ENCODE data around the gene IRF3. TPM values are rescaled to one million over a fixed set of nuclear protein-coding genes. Genes with fewer than 3 reads are reported as not detected.
"Not testable (repeated sequence)": the region's sequence is repeated elsewhere in the genome, so short reads cannot be mapped to it uniquely, and the experiment has no call there.

IRF3 gene
- total RNA-seq, 1 experiment from 2014 or later: 432 TPM

- no peak for DNase-seq (ENCODE audit: low spot score)
Measured at GRCh38 chr19:49624967-49625910, 40.4 kb downstream of the IRF3 start.

- not testable (repeated sequence) for DNase-seq (ENCODE audit: low spot score)
Measured at GRCh38 chr19:49617860-49618259, 47.8 kb downstream of the IRF3 start.

DNA sequence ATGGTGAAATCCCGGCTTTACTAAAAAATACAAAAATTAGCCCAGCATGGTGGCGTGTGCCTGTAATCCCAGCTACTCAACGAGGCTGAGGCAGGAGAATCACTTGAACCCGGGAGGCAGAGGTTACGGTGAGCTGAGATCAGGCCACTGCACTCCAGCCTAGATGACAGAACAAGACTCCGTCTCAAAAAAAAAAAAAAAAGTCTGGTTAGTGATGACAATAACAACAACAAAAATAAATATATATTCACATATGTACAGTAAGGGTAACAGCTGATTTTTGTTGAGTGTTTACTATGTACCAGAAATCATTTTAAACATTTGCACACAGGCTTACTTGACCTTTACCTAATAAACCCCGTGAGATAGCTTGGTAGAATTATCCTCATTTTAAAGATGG lies 48.7 kb downstream of the IRF3 start:
- DNase-seq (ENCODE audit: low spot score): no peak

GRCh38 chr19:49616532-49616931 lies 49.1 kb downstream of the IRF3 start:
- DNase-seq (ENCODE audit: low spot score): no peak

- DNase-seq (ENCODE audit: low spot score): no peak
Measured at GRCh38 chr19:49615861-49616260, 49.8 kb downstream of the IRF3 start.

DNA sequence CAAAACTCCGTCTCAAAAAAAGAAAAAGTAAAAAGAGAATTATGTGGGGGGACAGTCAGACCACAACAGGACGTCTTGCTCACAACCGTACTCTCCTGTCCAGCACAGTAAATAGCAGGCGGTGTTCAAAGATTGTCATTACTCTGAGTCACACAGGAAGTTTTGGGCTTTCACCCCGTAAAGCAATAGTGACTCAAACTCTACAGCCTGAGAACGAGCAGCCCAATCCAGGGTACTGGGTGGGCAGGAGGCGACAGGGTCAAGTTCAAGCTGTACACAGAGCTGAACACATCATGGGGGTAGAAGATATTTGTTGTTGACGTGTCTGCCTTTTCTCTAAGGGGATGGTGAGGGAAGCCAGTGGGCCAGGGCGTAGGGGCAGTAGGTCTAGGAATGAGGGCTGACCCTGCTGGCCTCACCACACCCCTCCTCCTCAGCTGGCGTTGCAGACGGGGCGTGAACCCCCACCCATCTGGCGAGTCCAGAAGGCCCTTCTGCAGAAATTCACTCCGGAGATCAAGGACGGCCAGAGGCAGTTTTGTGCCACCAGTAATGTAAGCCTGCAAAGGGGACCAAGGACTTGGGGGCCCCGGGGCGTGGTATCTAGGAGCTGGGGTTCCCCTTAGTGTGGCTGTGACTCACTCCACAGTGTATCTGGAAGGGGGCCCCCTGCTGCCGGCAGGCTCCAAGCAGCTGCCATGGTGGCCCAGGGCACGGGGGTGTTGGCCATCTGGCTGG lies 51.4 kb downstream of the IRF3 start:
- peak; percentile 50 for DNase-seq (ENCODE audit: low spot score)

DNA sequence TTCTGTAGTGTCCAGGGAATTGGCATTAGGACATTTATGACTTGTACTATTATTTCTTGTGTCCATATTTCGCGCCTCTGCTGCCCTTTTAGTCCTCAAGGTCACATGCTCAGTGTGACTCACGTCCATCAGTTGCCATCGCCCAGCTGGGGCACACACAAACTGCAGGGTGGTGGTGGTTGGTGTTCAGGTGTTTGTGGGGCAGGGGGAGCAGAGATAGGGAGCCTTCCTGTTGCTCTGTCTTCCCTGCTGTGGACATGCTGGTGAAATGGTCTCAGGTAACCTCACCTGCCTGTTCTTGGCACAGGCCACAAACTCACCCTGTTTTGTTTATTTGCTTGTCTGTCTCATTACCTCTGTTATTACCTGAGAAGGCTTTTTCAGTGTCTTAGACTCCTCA lies 52.3 kb downstream of the IRF3 start:
- DNase-seq (ENCODE audit: low spot score): peak; percentile 41

Small RNA genes within 50 kb of the gene (small RNA-seq; reads per million reads assigned to genes)
- not detected for gene MIR5088

Other genes with a start within 250 kb of the IRF3 start
- not detected in 2 replicates for gene PTH2, start 242.4 kb downstream of the IRF3 start, total RNA-seq (2014; rRNA removed; shearing (Covaris generic))
- gene GFY, start 240.5 kb downstream of the IRF3 start, total RNA-seq (2014; rRNA removed; shearing (Covaris generic)): not detected in 2 replicates
- 0.13 and 0.18 TPM in 2 replicates for gene SLC17A7, start 224.3 kb downstream of the IRF3 start, total RNA-seq (2014; rRNA removed; shearing (Covaris generic))
- 337 and 351 TPM in 2 replicates for gene PIH1D1, start 214.0 kb downstream of the IRF3 start, total RNA-seq (2014; rRNA removed; shearing (Covaris generic))
- 214 and 224 TPM in 2 replicates for gene ALDH16A1, start 212.6 kb downstream of the IRF3 start, total RNA-seq (2014; rRNA removed; shearing (Covaris generic))
- gene FLT3LG, start 191.6 kb downstream of the IRF3 start, total RNA-seq (2014; rRNA removed; shearing (Covaris generic)): 1.6 and 2.1 TPM in 2 replicates
- gene RPL13A, start 178.2 kb downstream of the IRF3 start, total RNA-seq (2014; rRNA removed; shearing (Covaris generic)): 7,406 and 7,983 TPM in 2 replicates
- 5,724 and 5,984 TPM in 2 replicates for gene RPS11, start 169.4 kb downstream of the IRF3 start, total RNA-seq (2014; rRNA removed; shearing (Covaris generic))
- gene FCGRT, start 153.2 kb downstream of the IRF3 start, total RNA-seq (2014; rRNA removed; shearing (Covaris generic)): 150 and 176 TPM in 2 replicates
- 17.6 and 25.6 TPM in 2 replicates for gene RCN3, start 137.9 kb downstream of the IRF3 start, total RNA-seq (2014; rRNA removed; shearing (Covaris generic))
- gene NOSIP, start 85.3 kb downstream of the IRF3 start, total RNA-seq (2014; rRNA removed; shearing (Covaris generic)): 247 and 262 TPM in 2 replicates
- 25.8 and 26.3 TPM in 2 replicates for gene PRRG2, start 84.5 kb downstream of the IRF3 start, total RNA-seq (2014; rRNA removed; shearing (Covaris generic))
- 15.0 and 15.3 TPM in 2 replicates for gene PRR12, start 74.7 kb downstream of the IRF3 start, total RNA-seq (2014; rRNA removed; shearing (Covaris generic))
- 33.1 and 45.2 TPM in 2 replicates for gene RRAS, start 25.7 kb downstream of the IRF3 start, total RNA-seq (2014; rRNA removed; shearing (Covaris generic))
- 58.6 and 67.6 TPM in 2 replicates for gene SCAF1, start 23.6 kb downstream of the IRF3 start, total RNA-seq (2014; rRNA removed; shearing (Covaris generic))
- gene BCL2L12, start 76 bp upstream of the IRF3 start, total RNA-seq (2014; rRNA removed; shearing (Covaris generic)): 78.2 and 100 TPM in 2 replicates
- 922 and 995 TPM in 2 replicates for gene PRMT1, start 11.4 kb upstream of the IRF3 start, total RNA-seq (2014; rRNA removed; shearing (Covaris generic))
- 9.2 and 10.0 TPM in 2 replicates for gene ADM5, start 23.7 kb upstream of the IRF3 start, total RNA-seq (2014; rRNA removed; shearing (Covaris generic))
- gene CPT1C, start 25.3 kb upstream of the IRF3 start, total RNA-seq (2014; rRNA removed; shearing (Covaris generic)): 0.47 and 1.4 TPM in 2 replicates
- gene TSKS, start 97.4 kb upstream of the IRF3 start, total RNA-seq (2014; rRNA removed; shearing (Covaris generic)): not detected in 2 replicates
- 122 and 131 TPM in 2 replicates for gene AP2A1, start 101.1 kb upstream of the IRF3 start, total RNA-seq (2014; rRNA removed; shearing (Covaris generic))
- gene FUZ, start 147.4 kb upstream of the IRF3 start, total RNA-seq (2014; rRNA removed; shearing (Covaris generic)): 2.0 and 3.1 TPM in 2 replicates
- gene MED25, start 152.4 kb upstream of the IRF3 start, total RNA-seq (2014; rRNA removed; shearing (Covaris generic)): 88.3 and 91.9 TPM in 2 replicates
- 188 and 218 TPM in 2 replicates for gene PTOV1, start 185.3 kb upstream of the IRF3 start, total RNA-seq (2014; rRNA removed; shearing (Covaris generic))
- gene PNKP, start 201.7 kb upstream of the IRF3 start, total RNA-seq (2014; rRNA removed; shearing (Covaris generic)): 215 and 243 TPM in 2 replicates
- 89.9 and 96.4 TPM in 2 replicates for gene AKT1S1, start 211.5 kb upstream of the IRF3 start, total RNA-seq (2014; rRNA removed; shearing (Covaris generic))
- gene TBC1D17, start 211.8 kb upstream of the IRF3 start, total RNA-seq (2014; rRNA removed; shearing (Covaris generic)): 34.5 and 38.4 TPM in 2 replicates
- 1.1 and 2.3 TPM in 2 replicates for gene IL4I1, start 231.0 kb upstream of the IRF3 start, total RNA-seq (2014; rRNA removed; shearing (Covaris generic))